ENCODE measurements around the gene DNAJA2. TPM values are rescaled to one million over a fixed set of nuclear protein-coding genes. Genes with fewer than 3 reads are reported as not detected.
"Not testable (repeated sequence)": the region's sequence is repeated elsewhere in the genome, so short reads cannot be mapped to it uniquely, and the experiment has no call there.

DNAJA2 gene
- total RNA-seq, 2 donors from 2014 or later, result 65.1 to 68.2 TPM

DNA sequence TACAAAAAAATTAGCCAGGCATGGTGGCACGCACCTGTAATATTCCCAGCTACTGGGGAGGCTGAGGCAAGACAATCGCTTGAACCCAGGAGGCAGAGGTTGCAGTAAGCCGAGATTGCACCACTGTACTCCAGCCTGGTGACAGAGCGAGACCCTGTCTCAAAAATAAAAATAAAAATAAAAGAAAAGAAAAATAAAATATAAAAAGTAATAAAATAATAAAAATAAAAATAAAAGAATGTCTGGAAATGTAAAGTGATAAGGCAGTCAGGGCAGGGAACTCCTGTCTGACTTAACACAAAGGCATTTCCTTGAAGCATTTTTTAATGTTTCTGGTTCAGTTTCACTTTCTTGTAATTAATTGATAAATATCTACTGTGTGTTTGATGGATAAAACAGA lies 34.7 kb upstream of the DNAJA2 start:
- TF ChIP-seq, protein P1, sequence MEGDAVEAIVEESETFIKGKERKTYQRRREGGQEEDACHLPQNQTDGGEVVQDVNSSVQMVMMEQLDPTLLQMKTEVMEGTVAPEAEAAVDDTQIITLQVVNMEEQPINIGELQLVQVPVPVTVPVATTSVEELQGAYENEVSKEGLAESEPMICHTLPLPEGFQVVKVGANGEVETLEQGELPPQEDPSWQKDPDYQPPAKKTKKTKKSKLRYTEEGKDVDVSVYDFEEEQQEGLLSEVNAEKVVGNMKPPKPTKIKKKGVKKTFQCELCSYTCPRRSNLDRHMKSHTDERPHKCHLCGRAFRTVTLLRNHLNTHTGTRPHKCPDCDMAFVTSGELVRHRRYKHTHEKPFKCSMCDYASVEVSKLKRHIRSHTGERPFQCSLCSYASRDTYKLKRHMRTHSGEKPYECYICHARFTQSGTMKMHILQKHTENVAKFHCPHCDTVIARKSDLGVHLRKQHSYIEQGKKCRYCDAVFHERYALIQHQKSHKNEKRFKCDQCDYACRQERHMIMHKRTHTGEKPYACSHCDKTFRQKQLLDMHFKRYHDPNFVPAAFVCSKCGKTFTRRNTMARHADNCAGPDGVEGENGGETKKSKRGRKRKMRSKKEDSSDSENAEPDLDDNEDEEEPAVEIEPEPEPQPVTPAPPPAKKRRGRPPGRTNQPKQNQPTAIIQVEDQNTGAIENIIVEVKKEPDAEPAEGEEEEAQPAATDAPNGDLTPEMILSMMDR (conservative IDR thresholded peaks at IDR 0.05), result no peak
- H3K4me1 Mint-ChIP-seq, result no peaks in the 10 kb centered on the region
- Histone ChIP-seq H3K27me3 (ENCODE audit: control insufficient read depth, insufficient read depth, low read length, poor library complexity, severe bottlenecking) (no peaks in the 10 kb centered on the region), H3K4me3 (ENCODE audit: low read length) (no peak overlapping the region), H3K27ac (ENCODE audit: low read depth, low read length) (no peak overlapping the region), H3K36me3 (ENCODE audit: control insufficient read depth, insufficient read depth, low read length) (no peaks in the 10 kb centered on the region), H3K9ac (ENCODE audit: extremely low read depth, low read length, poor library complexity, severe bottlenecking) (no peak overlapping the region), H3K9me3 (ENCODE audit: control insufficient read depth, low read length) (no peaks in the 10 kb centered on the region), H3K4me1 (ENCODE audit: control insufficient read depth, insufficient read depth, low read length) (no peaks in the 10 kb centered on the region)
- H3K27me3 Mint-ChIP-seq (ENCODE audit: insufficient read depth), result peaks cover 1% of the 10 kb centered on the region
- DNase-seq, result no peak
- H3K9me3 Mint-ChIP-seq, result peaks cover 14% of the 10 kb centered on the region
- no peak overlapping the region for H3K4me3 Mint-ChIP-seq
- H3K27ac Mint-ChIP-seq, result no peak overlapping the region
- no peaks in the 10 kb centered on the region for H3K36me3 Mint-ChIP-seq (ENCODE audit: low read depth)
- WGBS, 2 experiments (ENCODE audit: insufficient coverage in 1 of 2, insufficient read length in 1 of 2), result 90 to 94% methylated on average over 2 to 3 of the region's 4 CpGs

DNA sequence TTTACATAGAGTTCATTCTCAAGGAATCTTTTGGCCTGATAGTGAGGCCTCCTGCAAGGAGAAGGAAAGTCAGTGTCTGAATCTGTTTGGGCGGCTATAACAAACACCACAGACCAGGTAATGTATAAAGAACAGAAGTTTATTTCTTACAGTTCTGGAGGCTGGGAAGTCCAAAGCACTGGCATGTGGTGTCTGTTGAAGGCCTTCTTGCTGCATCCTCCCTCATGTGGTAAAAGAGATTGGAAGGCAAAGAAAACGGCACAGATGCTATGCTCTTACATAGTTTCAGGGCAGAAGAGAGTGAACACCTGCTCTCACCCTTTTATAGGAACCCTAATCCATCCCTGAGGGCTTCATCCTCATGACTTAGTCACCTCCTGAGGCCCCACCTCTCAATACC lies 31.2 kb upstream of the DNAJA2 start:
- Histone ChIP-seq H3K9ac (ENCODE audit: extremely low read depth, low read length, poor library complexity, severe bottlenecking) (no peak overlapping the region), H3K4me3 (ENCODE audit: low read length) (no peak overlapping the region), H3K36me3 (ENCODE audit: control insufficient read depth, insufficient read depth, low read length) (no peaks in the 10 kb centered on the region), H3K27me3 (ENCODE audit: control insufficient read depth, insufficient read depth, low read length, poor library complexity, severe bottlenecking) (no peaks in the 10 kb centered on the region), H3K9me3 (ENCODE audit: control insufficient read depth, low read length) (no peaks in the 10 kb centered on the region), H3K4me1 (ENCODE audit: control insufficient read depth, insufficient read depth, low read length) (no peaks in the 10 kb centered on the region), H3K27ac (ENCODE audit: low read depth, low read length) (no peak overlapping the region)
- no peaks in the 10 kb centered on the region for H3K36me3 Mint-ChIP-seq (ENCODE audit: low read depth)
- H3K4me3 Mint-ChIP-seq, result no peak overlapping the region
- no peak for DNase-seq
- no peaks in the 10 kb centered on the region for H3K4me1 Mint-ChIP-seq
- peaks cover 1% of the 10 kb centered on the region for H3K27me3 Mint-ChIP-seq (ENCODE audit: insufficient read depth)
- TF ChIP-seq, protein P1 (conservative IDR thresholded peaks at IDR 0.05), result no peak
- no peak overlapping the region for H3K27ac Mint-ChIP-seq
- WGBS, 2 experiments (ENCODE audit: insufficient coverage in 1 of 2, insufficient read length in 1 of 2), result 93 to 100% methylated on average over 1 to 2 of the region's 2 CpGs
- H3K9me3 Mint-ChIP-seq, result peaks cover 17% of the 10 kb centered on the region

DNA sequence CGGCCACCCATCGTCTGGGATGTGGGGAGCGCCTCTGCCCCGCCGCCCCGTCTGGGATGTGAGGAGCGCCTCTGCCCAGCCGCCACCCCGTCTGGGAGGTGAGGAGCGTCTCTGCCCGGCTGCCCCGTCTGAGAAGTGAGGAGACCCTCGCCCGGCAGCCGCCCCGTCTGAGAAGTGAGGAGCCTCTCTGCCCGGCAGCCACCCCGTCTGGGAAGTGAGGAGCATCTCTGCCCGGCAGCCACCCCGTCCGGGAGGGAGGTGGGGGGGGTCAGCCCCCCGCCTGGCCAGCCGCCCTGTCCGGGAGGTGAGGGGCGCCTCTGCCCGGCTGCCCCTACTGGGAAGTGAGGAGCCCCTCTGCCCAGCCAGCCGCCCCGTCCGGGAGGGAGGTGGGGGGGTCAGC lies 26.6 kb upstream of the DNAJA2 start:
- H3K4me3 Mint-ChIP-seq; H3K4me1 Mint-ChIP-seq; DNase-seq; H3K9me3 ChIP-seq (ENCODE audit: control insufficient read depth, low read length); H3K4me3 ChIP-seq (ENCODE audit: low read length); H3K27ac Mint-ChIP-seq; H3K27ac ChIP-seq (ENCODE audit: low read depth, low read length); H3K4me1 ChIP-seq (ENCODE audit: control insufficient read depth, insufficient read depth, low read length); H3K27me3 Mint-ChIP-seq (ENCODE audit: insufficient read depth); H3K36me3 ChIP-seq (ENCODE audit: control insufficient read depth, insufficient read depth, low read length); H3K36me3 Mint-ChIP-seq (ENCODE audit: low read depth); H3K9ac ChIP-seq (ENCODE audit: extremely low read depth, low read length, poor library complexity, severe bottlenecking); H3K27me3 ChIP-seq (ENCODE audit: control insufficient read depth, insufficient read depth, low read length, poor library complexity, severe bottlenecking): not testable (repeated sequence)
- 98 to 100% methylated on average over 1 to 15 of the region's 29 CpGs for WGBS, 2 experiments (ENCODE audit: insufficient coverage in 1 of 2, insufficient read length in 1 of 2)
- peaks cover 32% of the 10 kb centered on the region for H3K9me3 Mint-ChIP-seq

DNA sequence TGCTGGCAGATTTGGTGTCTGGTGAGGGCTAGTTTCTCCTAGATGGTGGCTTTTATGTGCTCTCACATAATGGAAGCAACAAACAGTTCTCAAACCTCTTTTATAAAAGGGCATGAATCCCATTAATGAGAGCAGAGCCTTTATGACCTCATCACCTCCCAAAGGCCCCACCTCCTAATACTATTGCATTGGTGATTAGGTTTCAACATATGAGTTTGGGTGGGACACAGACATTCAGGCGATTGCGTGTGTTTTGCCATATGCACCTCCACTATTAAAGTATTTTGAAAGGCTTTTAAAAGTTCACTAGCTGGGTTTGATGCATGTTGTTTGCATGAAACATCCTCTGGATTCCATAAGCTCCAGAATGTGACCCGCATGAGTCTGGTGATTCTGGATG lies 24.4 kb upstream of the DNAJA2 start:
- Mint-ChIP-seq H3K9me3 (peaks cover 24% of the 10 kb centered on the region), H3K36me3 (ENCODE audit: low read depth) (no peaks in the 10 kb centered on the region)

More for the DNA sequence above, 24.4 kb upstream of the DNAJA2 start:
- Histone ChIP-seq H3K27ac (ENCODE audit: low read depth, low read length) (no peak overlapping the region), H3K9me3 (ENCODE audit: control insufficient read depth, low read length) (no peaks in the 10 kb centered on the region), H3K36me3 (ENCODE audit: control insufficient read depth, insufficient read depth, low read length) (no peaks in the 10 kb centered on the region), H3K4me1 (ENCODE audit: control insufficient read depth, insufficient read depth, low read length) (no peaks in the 10 kb centered on the region), H3K9ac (ENCODE audit: extremely low read depth, low read length, poor library complexity, severe bottlenecking) (no peak overlapping the region), H3K4me3 (ENCODE audit: low read length) (no peak overlapping the region), H3K27me3 (ENCODE audit: control insufficient read depth, insufficient read depth, low read length, poor library complexity, severe bottlenecking) (no peaks in the 10 kb centered on the region)
- WGBS, 2 experiments (ENCODE audit: insufficient coverage in 1 of 2, insufficient read length in 1 of 2), result 98% methylated on average over 3 of the region's 3 CpGs; no CpG with 5 or more reads in 1 of the 2 experiments
- Mint-ChIP-seq H3K27me3 (ENCODE audit: insufficient read depth) (no peaks in the 10 kb centered on the region), H3K27ac (no peak overlapping the region), H3K4me1 (no peaks in the 10 kb centered on the region), H3K4me3 (no peak overlapping the region)
- no peak for DNase-seq
- TF ChIP-seq, protein P1 (conservative IDR thresholded peaks at IDR 0.05), result no peak

Measured in endodermal cell (in vitro differentiated cells).